Endothelial cell of umbilical vein (primary cell): ENCODE measurements around the gene ANKK1. TPM values are rescaled to one million over a fixed set of nuclear protein-coding genes. Genes with fewer than 3 reads are reported as not detected.

Experiments used
- BruUV-seq: library from RNA; stranded (reverse); fragments of 400-500 nt; replicated peaks from 2 replicates; lab custom pipeline; 2021; lab: Mats Ljungman, UMichigan
- CTCF ChIA-PET: fragments of 300-600, 350-600 bp; sonication (Branson Sonifier 250); formaldehyde crosslinking; loops from one replicate; lab custom pipeline; 2021; ENCODE audit warnings: antibody characterized with exemption, inconsistent platforms; lab: Charles Lee
- POLR2A ChIA-PET: fragments of 300-600, 350-600 bp; sonication (Branson Sonifier 250); formaldehyde crosslinking; loops from one replicate; lab custom pipeline; 2021; ENCODE audit warnings: antibody characterized with exemption, inconsistent platforms; lab: Charles Lee
- DNase-seq: peaks from one replicate; pipeline ENCODE4 v3.0.0-alpha.2; 2011; ENCODE audit warnings: low read depth, low spot score
- FAIRE-seq: peaks from 2 replicates; lab custom pipeline; 2011; peaks lifted over from hg19 to GRCh38; lab: Jason Lieb, UNC
- H2AFZ ChIP-seq: 2 replicates; pipeline ENCODE4 v1.6.0; 2012; ENCODE audit warnings: low read depth, low read length, control low read depth, inconsistent platforms
- H3K27ac ChIP-seq: 2 replicates; pipeline ENCODE4 v1.5.1; 2011; ENCODE audit warnings: low read depth, mild to moderate bottlenecking, control low read depth, low read length, moderate library complexity; ENCODE audit not compliant: insufficient read depth
- H3K27me3 ChIP-seq, 2 experiments: 2 replicates each; pipeline versions ENCODE4 v1.6.0 to v1.6.1; 2011; ENCODE audit warnings: low read length in 2 of 2, mixed read lengths in 1 of 2; ENCODE audit not compliant: control insufficient read depth in 2 of 2, insufficient read depth in 2 of 2
- H3K36me3 ChIP-seq, 2 experiments: 2 replicates in 1 of 2; 3 replicates in 1 of 2; pipeline ENCODE4 v1.5.1; 2011; ENCODE audit warnings: low read length in 2 of 2, mild to moderate bottlenecking in 1 of 2, moderate library complexity in 1 of 2; ENCODE audit not compliant: control insufficient read depth in 2 of 2, insufficient read depth in 2 of 2; ENCODE audit errors: extremely low read depth in 1 of 2
- H3K4me1 ChIP-seq: 3 replicates; pipeline ENCODE4 v1.5.1; 2011; ENCODE audit warnings: mild to moderate bottlenecking, low read length; ENCODE audit not compliant: control insufficient read depth, insufficient read depth; ENCODE audit errors: extremely low read depth
- H3K4me2 ChIP-seq: 2 replicates; pipeline ENCODE4 v1.6.1; 2011; ENCODE audit warnings: low read length, control low read depth, mixed read lengths; ENCODE audit not compliant: insufficient read depth
- H3K4me3 ChIP-seq, 3 experiments: fragments of 200-600 bp in 1 of 3; sonication (generic), shearing (Covaris generic) in 1 of 3; replicated peaks in 1 of 3; 2 replicates each; pipeline ENCODE4 v1.5.1; 2011 to 2016; ENCODE audit warnings: control low read depth in 3 of 3, low read length in 3 of 3, mild to moderate bottlenecking in 2 of 3, inconsistent platforms in 1 of 3, low read depth in 1 of 3, moderate library complexity in 1 of 3; ENCODE audit not compliant: insufficient read depth in 1 of 3
- H3K79me2 ChIP-seq: 2 replicates; pipeline ENCODE4 v1.6.0; 2012; ENCODE audit warnings: low read length, inconsistent platforms; ENCODE audit not compliant: control insufficient read depth, insufficient read depth
- H3K9ac ChIP-seq: replicated peaks from 2 replicates; pipeline ENCODE3; 2011; ENCODE audit warnings: low read length, control low read depth; ENCODE audit not compliant: insufficient read depth; ENCODE audit errors: extremely low read depth
- H3K9me1 ChIP-seq: replicated peaks from 3 replicates; pipeline ENCODE4 v1.6.0; 2011; ENCODE audit warnings: mild to moderate bottlenecking, low read length; ENCODE audit not compliant: control insufficient read depth, insufficient read depth; ENCODE audit errors: extremely low read depth
- H3K9me3 ChIP-seq: replicated peaks from 2 replicates; pipeline ENCODE4 v1.5.1; 2012; ENCODE audit warnings: low read length, inconsistent platforms; ENCODE audit not compliant: control insufficient read depth, insufficient read depth
- H4K20me1 ChIP-seq: replicated peaks from 2 replicates; pipeline ENCODE3; 2011; ENCODE audit warnings: mild to moderate bottlenecking, low read length; ENCODE audit not compliant: control insufficient read depth, insufficient read depth; ENCODE audit errors: extremely low read depth
- CTCF ChIP-seq, 2 donors: IDR thresholded peaks; 1 replicate in 1 of 2; 2 replicates in 1 of 2; pipeline ENCODE4 v1.5.1; 2011; ENCODE audit warnings: low read length in 2 of 2, mild to moderate bottlenecking in 2 of 2, moderate library complexity in 2 of 2, control low read depth in 1 of 2, inconsistent platforms in 1 of 2, low read depth in 1 of 2; ENCODE audit not compliant: insufficient read depth in 1 of 2; ENCODE audit errors: extremely low read depth in 1 of 2
- EZH2 ChIP-seq: IDR thresholded peaks from 2 replicates; pipeline ENCODE4 v1.6.1; 2012; ENCODE audit warnings: borderline replicate concordance, low read depth, mild to moderate bottlenecking, moderate library complexity, low read length, inconsistent platforms; ENCODE audit not compliant: severe bottlenecking
- FOS ChIP-seq: IDR thresholded peaks from 2 replicates; pipeline ENCODE4 v1.6.1; 2011; ENCODE audit warnings: mild to moderate bottlenecking, low read length, moderate library complexity, borderline replicate concordance; ENCODE audit not compliant: insufficient read depth
- GATA2 ChIP-seq: IDR thresholded peaks from 2 replicates; pipeline ENCODE4 v1.7.0; 2011; ENCODE audit warnings: low read depth, mild to moderate bottlenecking, moderate library complexity, mixed read lengths, low read length; ENCODE audit not compliant: insufficient read length, insufficient read depth
- JUN ChIP-seq: IDR thresholded peaks from 2 replicates; pipeline ENCODE4 v1.6.1; 2011; ENCODE audit warnings: borderline replicate concordance, low read depth; ENCODE audit not compliant: insufficient read length, insufficient read depth
- MAX ChIP-seq: IDR thresholded peaks from 2 replicates; pipeline ENCODE4 v1.6.1; 2011; ENCODE audit not compliant: insufficient read depth, insufficient read length
- POLR2A ChIP-seq: IDR thresholded peaks from 2 replicates; pipeline ENCODE4 v1.6.1; 2012; ENCODE audit warnings: low read depth, mild to moderate bottlenecking, control low read depth, low read length
- POLR2AphosphoS5 ChIP-seq: IDR thresholded peaks from 2 replicates; pipeline ENCODE4 v1.6.1; 2012; ENCODE audit warnings: low read depth, mild to moderate bottlenecking, control low read depth, low read length, moderate library complexity; ENCODE audit not compliant: insufficient read depth
- dilution Hi-C: fragments of 300-500 bp; cut with MboI; formaldehyde crosslinking; loops from one replicate; pipeline ENCODE4 v1.15.0; 2019; ENCODE audit warnings: low sequenced_read_pairs; ENCODE audit not compliant: extremely low pct_ligation_motif_present
- intact Hi-C: fragments of 100-400 bp; cut with micrococcal nuclease; formaldehyde crosslinking; loops from one replicate; pipeline ENCODE4 v1.10.0; 2022
- polyA plus RNA-seq, 4 experiments: library from polyadenylated mRNA; depleted of rRNA in 3 of 4; stranded (reverse) in 3 of 4; unstranded in 1 of 4; fragments of >200 nt; gene quantifications; 2 replicates each; pipeline versions ENCODE4 v1.2.1 to v1.2.3, GENCODE V29; 2011 to 2012; ENCODE audit warnings: missing spikeins in 1 of 4
- total RNA-seq: library from RNA; stranded (reverse); gene quantifications from 2 replicates; pipeline ENCODE4 v1.2.3, GENCODE V29; 2021

The ANKK1 gene
- total and polyA plus RNA-seq, 2 donors (not counting 3 experiments of a cell fraction or from before 2014, with no cell fraction given), result not detected

- no TSS peak for BruUV-seq
- Histone ChIP-seq H4K20me1 (no peaks in the 10 kb centered on the region), H3K4me1 (no peaks in the 10 kb centered on the region), H3K9ac (no peak overlapping the region), H3K9me3 (no peaks in the 10 kb centered on the region), H3K27ac (no peak overlapping the region), H3K9me1 (no peaks in the 10 kb centered on the region), H3K36me3 (no peaks in the 10 kb centered on the region), H3K27me3 (no peaks in the 10 kb centered on the region), H3K4me2 (no peak overlapping the region), H3K4me3 (no peak overlapping the region), H3K79me2 (no peaks in the 10 kb centered on the region), H2AFZ (no peak overlapping the region)
- CTCF ChIA-PET, result interaction anchor here (0.8 kb wide), 1 partner anchor 19 kb away, joined by 3 read pairs; no protein-coding TSS in a partner anchor
- POLR2A ChIA-PET, result no interaction called here
- intact Hi-C loops (no loop called here), dilution Hi-C loops (no loop called here)
- no peak for TF ChIP-seq MAX
- TF ChIP-seq GATA2, result no peak
- no peak for TF ChIP-seq POLR2A
- no peak for TF ChIP-seq JUN
- TF ChIP-seq POLR2AphosphoS5, result no peak
- no peak for TF ChIP-seq FOS
- no peak for TF ChIP-seq EZH2
- TF ChIP-seq CTCF (IDR thresholded peaks at IDR 0.05; ENCODE audit: extremely low read depth in 1 of 2, insufficient read depth in 1 of 2, low read depth in 1 of 2, low read length in 2 of 2), result no peak
- DNase-seq (no peak), FAIRE-seq (no peak)
Measured at GRCh38 chr11:113369411-113369810, 18.2 kb upstream of the ANKK1 start.
